HG03442 (cell line): ENCODE results near the gene SLC2A10.

ENCODE experiments used
- ATAC-seq: cut with Tn5 transposase; IDR thresholded peaks from one replicate; pipeline ENCODE4 v1.9.1; 2021; ENCODE audit warnings: mild to moderate bottlenecking, moderate library complexity; ENCODE audit not compliant: unreplicated experiment

The SLC2A10 gene

GRCh38 chr20:46701986-46702385 is 7.5 kb upstream of the SLC2A10 start:
- ATAC-seq: no peak

- no peak for ATAC-seq
Measured at GRCh38 chr20:46702447-46703203, 6.8 kb upstream of the SLC2A10 start.

- no peak for ATAC-seq
Measured at GRCh38 chr20:46703435-46703834, 6.0 kb upstream of the SLC2A10 start.

GRCh38 chr20:46704714-46705377 is 4.6 kb upstream of the SLC2A10 start:
- no peak for ATAC-seq

- no peak for ATAC-seq
Measured at GRCh38 chr20:46705378-46705729, 4.1 kb upstream of the SLC2A10 start.

- no peak for ATAC-seq
Measured at GRCh38 chr20:46706242-46706641, 3.2 kb upstream of the SLC2A10 start.

- ATAC-seq: no peak
Measured at GRCh38 chr20:46708172-46708860, 1.1 kb upstream of the SLC2A10 start.

GRCh38 chr20:46709055-46709458 is 392 bp upstream of the SLC2A10 start:
- ATAC-seq: no peak

- ATAC-seq: no peak
Measured at GRCh38 chr20:46710153-46710913, 884 bp downstream of the SLC2A10 start.

- no peak for ATAC-seq
Measured at GRCh38 chr20:46712056-46712636, 2.7 kb downstream of the SLC2A10 start.

GRCh38 chr20:46713957-46714834 is 4.7 kb downstream of the SLC2A10 start:
- ATAC-seq: no peak

- no peak for ATAC-seq
Measured at GRCh38 chr20:46715292-46715756, 5.9 kb downstream of the SLC2A10 start.

- ATAC-seq: no peak
Measured at GRCh38 chr20:46717818-46718541, 8.5 kb downstream of the SLC2A10 start.

GRCh38 chr20:46720019-46720418 is 10.6 kb downstream of the SLC2A10 start:
- no peak for ATAC-seq

- no peak for ATAC-seq
Measured at GRCh38 chr20:46720776-46721425, 11.5 kb downstream of the SLC2A10 start.

- ATAC-seq: no peak
Measured at GRCh38 chr20:46721476-46721875, 12.0 kb downstream of the SLC2A10 start.

- ATAC-seq: no peak
Measured at GRCh38 chr20:46722450-46722849, 13.0 kb downstream of the SLC2A10 start.

- ATAC-seq: no peak
Measured at GRCh38 chr20:46723039-46723438, 13.6 kb downstream of the SLC2A10 start.
